Keratinocyte (primary cell): ENCODE data around the gene MGAT2.

Experiments used
- EZH2 ChIP-seq: IDR thresholded peaks from one replicate; pipeline ENCODE4 v1.6.1; 2012; ENCODE audit warnings: inconsistent platforms, mild to moderate bottlenecking, low read length, moderate library complexity
- TF ChIP-seq, protein P1 (sequence below), 3 experiments: IDR thresholded peaks in 1 of 3; conservative IDR thresholded peaks in 1 of 3; optimal IDR thresholded peaks in 1 of 3; 2 replicates in 2 of 3; 3 replicates in 1 of 3; pipeline versions ENCODE3 to v1.5.1; 2011; ENCODE audit warnings: low read length in 3 of 3, mild to moderate bottlenecking in 3 of 3, moderate library complexity in 2 of 3, control low read depth in 1 of 3, inconsistent platforms in 1 of 3; ENCODE audit not compliant: insufficient read depth in 2 of 3; ENCODE audit errors: extremely low read depth in 1 of 3

DNA sequence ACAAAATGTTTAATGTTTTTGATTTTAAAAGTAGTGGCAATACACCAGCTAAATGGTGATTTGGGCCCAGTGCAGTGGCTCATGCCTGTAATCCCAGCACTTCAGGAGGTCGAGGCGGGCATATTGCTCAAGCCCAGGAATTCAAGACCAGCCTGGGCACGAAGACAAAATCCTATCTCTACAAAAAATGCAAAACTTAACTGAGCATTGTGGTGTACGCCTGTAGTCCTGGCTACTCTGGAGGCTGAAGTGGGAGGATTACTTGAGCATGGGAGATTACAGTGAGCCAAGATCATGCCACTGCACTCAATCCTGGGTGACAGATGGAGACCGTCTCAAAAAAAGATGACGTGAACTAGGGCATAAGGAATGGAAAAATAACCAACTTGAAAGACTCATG is 4.8 kb upstream of the MGAT2 start:
- TF ChIP-seq, protein P1, sequence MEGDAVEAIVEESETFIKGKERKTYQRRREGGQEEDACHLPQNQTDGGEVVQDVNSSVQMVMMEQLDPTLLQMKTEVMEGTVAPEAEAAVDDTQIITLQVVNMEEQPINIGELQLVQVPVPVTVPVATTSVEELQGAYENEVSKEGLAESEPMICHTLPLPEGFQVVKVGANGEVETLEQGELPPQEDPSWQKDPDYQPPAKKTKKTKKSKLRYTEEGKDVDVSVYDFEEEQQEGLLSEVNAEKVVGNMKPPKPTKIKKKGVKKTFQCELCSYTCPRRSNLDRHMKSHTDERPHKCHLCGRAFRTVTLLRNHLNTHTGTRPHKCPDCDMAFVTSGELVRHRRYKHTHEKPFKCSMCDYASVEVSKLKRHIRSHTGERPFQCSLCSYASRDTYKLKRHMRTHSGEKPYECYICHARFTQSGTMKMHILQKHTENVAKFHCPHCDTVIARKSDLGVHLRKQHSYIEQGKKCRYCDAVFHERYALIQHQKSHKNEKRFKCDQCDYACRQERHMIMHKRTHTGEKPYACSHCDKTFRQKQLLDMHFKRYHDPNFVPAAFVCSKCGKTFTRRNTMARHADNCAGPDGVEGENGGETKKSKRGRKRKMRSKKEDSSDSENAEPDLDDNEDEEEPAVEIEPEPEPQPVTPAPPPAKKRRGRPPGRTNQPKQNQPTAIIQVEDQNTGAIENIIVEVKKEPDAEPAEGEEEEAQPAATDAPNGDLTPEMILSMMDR (optimal IDR thresholded peaks at IDR 0.05 in 1 of 3, IDR thresholded peaks at IDR 0.05 in 1 of 3, conservative IDR thresholded peaks at IDR 0.05 in 1 of 3; ENCODE audit: extremely low read depth in 1 of 3, insufficient read depth in 2 of 3, low read length in 3 of 3) = no peak
- no peak for TF ChIP-seq EZH2
